ENCODE data around the gene ENTPD6.

DNA sequence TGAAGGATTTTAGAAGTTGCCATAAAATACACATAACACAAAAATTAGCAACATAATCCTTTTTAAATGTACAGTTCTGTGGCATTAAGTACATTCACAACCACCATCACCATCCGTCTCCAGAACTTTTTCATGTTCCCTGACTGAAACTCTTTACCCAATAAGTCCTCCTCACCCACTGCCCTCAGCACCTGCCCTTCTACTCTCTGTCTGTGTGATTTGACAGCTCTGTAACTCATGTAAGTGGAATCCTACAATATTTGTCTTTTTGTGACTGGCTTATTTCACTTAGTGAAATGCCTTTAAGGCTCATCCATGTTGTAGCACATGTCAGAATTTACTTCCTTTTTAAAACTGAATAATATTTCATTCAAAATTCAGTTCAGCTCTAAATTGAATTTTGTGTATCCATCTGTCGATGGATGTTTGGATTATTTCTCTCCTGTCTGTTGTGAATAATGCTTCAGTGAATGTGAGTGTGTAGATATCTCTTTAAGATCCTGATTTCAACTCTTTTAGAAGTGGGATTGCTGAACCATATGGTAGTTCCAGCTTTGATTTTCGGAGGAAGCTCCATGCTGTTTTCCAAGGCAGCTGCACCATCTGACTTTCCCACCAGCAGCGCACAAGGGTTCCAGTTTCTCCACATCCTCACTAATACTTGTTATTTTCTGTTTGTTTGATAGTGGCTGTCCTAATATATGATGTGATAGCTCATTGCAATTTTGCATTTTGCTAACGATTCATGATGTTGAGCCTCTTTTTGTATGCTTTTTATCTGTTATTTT lies 4.2 kb downstream of the ENTPD6 start:
- TF ChIP-seq, protein P1, sequence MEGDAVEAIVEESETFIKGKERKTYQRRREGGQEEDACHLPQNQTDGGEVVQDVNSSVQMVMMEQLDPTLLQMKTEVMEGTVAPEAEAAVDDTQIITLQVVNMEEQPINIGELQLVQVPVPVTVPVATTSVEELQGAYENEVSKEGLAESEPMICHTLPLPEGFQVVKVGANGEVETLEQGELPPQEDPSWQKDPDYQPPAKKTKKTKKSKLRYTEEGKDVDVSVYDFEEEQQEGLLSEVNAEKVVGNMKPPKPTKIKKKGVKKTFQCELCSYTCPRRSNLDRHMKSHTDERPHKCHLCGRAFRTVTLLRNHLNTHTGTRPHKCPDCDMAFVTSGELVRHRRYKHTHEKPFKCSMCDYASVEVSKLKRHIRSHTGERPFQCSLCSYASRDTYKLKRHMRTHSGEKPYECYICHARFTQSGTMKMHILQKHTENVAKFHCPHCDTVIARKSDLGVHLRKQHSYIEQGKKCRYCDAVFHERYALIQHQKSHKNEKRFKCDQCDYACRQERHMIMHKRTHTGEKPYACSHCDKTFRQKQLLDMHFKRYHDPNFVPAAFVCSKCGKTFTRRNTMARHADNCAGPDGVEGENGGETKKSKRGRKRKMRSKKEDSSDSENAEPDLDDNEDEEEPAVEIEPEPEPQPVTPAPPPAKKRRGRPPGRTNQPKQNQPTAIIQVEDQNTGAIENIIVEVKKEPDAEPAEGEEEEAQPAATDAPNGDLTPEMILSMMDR (IDR thresholded peaks at IDR 0.05), result no peak
- no peak for TF ChIP-seq POLR2AphosphoS5 (IDR thresholded peaks at IDR 0.05)

All from prostate gland (tissue), 2 donors.